K562 (cell line): Measurements from ENCODE around the gene CTBP2. TPM values are rescaled to one million over a fixed set of nuclear protein-coding genes. Genes with fewer than 3 reads are reported as not detected.

Experiments used
- ATAC-seq: fragments of 200-7000 bp; cut with Tn5 transposase; 3 replicates; pipeline ENCODE4 v1.9.1; 2020; ENCODE audit warnings: moderate library complexity
- BruUV-seq: library from RNA; stranded (reverse); fragments of 400-500 nt; replicated peaks from 2 replicates; lab custom pipeline; 2021; lab: Mats Ljungman, UMichigan
- CTCF ChIA-PET: fragments of 300-600 bp; formaldehyde crosslinking; extraction: SDS; loops from one replicate; lab custom pipeline; 2021; ENCODE audit warnings: low intra/inter-chr PET ratio; lab: Yijun Ruan, JAX
- POLR2A ChIA-PET: fragments of 300-600, 350-650 bp; sonication (Branson Sonifier 250); formaldehyde crosslinking; extraction: SDS; loops from one replicate; lab custom pipeline; 2021; ENCODE audit warnings: antibody characterized with exemption, inconsistent platforms; lab: Yijun Ruan, JAX
- DNase-seq, 4 experiments: peaks; one replicate each; pipeline versions ENCODE4 v3.0.0 to v3.0.0-alpha.2; 2011 to 2018; ENCODE audit warnings: low spot score in 3 of 4, mixed read lengths in 3 of 4; ENCODE audit errors: extremely low read depth in 1 of 4
- FAIRE-seq: peaks from 2 replicates; lab custom pipeline; 2011; peaks lifted over from hg19 to GRCh38; lab: Jason Lieb, UNC
- H2AFZ ChIP-seq: 2 replicates; pipeline ENCODE4 v1.6.0; 2011; ENCODE audit warnings: low read depth, low read length, control low read depth, inconsistent platforms
- H3K27ac ChIP-seq: fragments of 200-600 bp; 3 replicates; pipeline ENCODE4 v1.8.0; 2011; ENCODE audit warnings: low read depth, mild to moderate bottlenecking, control low read depth, inconsistent platforms, low read length, moderate library complexity, mixed read lengths; ENCODE audit errors: extremely low read depth
- H3K27me3 ChIP-seq, 2 experiments: fragments of 300-600 bp in 1 of 2; 2 replicates in 1 of 2; 3 replicates in 1 of 2; pipeline versions ENCODE4 v1.6.0 to v1.8.0; 2011; ENCODE audit warnings: inconsistent platforms in 2 of 2, low read length in 2 of 2, mild to moderate bottlenecking in 1 of 2, mixed read lengths in 1 of 2, moderate library complexity in 1 of 2; ENCODE audit not compliant: control insufficient read depth in 2 of 2, insufficient read depth in 2 of 2
- H3K36me3 ChIP-seq: fragments of 300-600 bp; 3 replicates; pipeline ENCODE4 v1.8.0; 2011; ENCODE audit warnings: mild to moderate bottlenecking, low read length, inconsistent platforms; ENCODE audit not compliant: control insufficient read depth, insufficient read depth
- H3K4me1 ChIP-seq, 2 experiments: fragments of 200-600 bp in 1 of 2; replicated peaks in 1 of 2; 2 replicates in 1 of 2; 3 replicates in 1 of 2; pipeline versions ENCODE4 v1.5.1 to v1.8.0; 2011; ENCODE audit warnings: inconsistent platforms in 2 of 2, low read length in 2 of 2, mild to moderate bottlenecking in 1 of 2, mixed read lengths in 1 of 2, moderate library complexity in 1 of 2; ENCODE audit not compliant: control insufficient read depth in 2 of 2, insufficient read depth in 2 of 2
- H3K4me2 ChIP-seq: 2 replicates; pipeline ENCODE4 v1.6.1; 2011; ENCODE audit warnings: low read length, control low read depth, inconsistent platforms, mixed read lengths; ENCODE audit not compliant: insufficient read depth
- H3K4me3 ChIP-seq: fragments of 200-600 bp; sonication (generic), shearing (Covaris generic); 2 replicates; pipeline ENCODE4 v1.5.1; 2016; ENCODE audit warnings: control low read depth, inconsistent platforms
- H3K79me2 ChIP-seq: fragments of 200-600 bp; 3 replicates; pipeline ENCODE4 v1.8.0; 2011; ENCODE audit warnings: low read length, inconsistent platforms; ENCODE audit not compliant: control insufficient read depth, insufficient read depth
- H3K9ac ChIP-seq, 2 experiments: 2 replicates each; pipeline versions ENCODE4 v1.6.0 to v1.6.1; 2011; ENCODE audit warnings: low read depth in 2 of 2, low read length in 2 of 2, control low read depth in 1 of 2, inconsistent platforms in 1 of 2, mild to moderate bottlenecking in 1 of 2, mixed read lengths in 1 of 2; ENCODE audit not compliant: insufficient read depth in 1 of 2
- H3K9me1 ChIP-seq: one replicate; pipeline ENCODE4 v1.6.0; 2011; ENCODE audit warnings: inconsistent platforms, mild to moderate bottlenecking, low read length, moderate library complexity; ENCODE audit not compliant: control insufficient read depth, insufficient read depth
- H3K9me3 ChIP-seq: replicated peaks from 2 replicates; pipeline ENCODE4 v1.5.1; 2011; ENCODE audit warnings: low read depth, low read length, inconsistent platforms; ENCODE audit not compliant: control insufficient read depth, insufficient read depth
- H4K20me1 ChIP-seq: replicated peaks from 2 replicates; pipeline ENCODE4 v1.6.1; 2011; ENCODE audit warnings: low read length, inconsistent platforms, mixed read lengths; ENCODE audit not compliant: control insufficient read depth, insufficient read depth
- CC2D1A ChIP-seq: fragments of 450-650 bp; IDR thresholded peaks from 2 replicates; pipeline ENCODE4 v1.6.1; 2017; ENCODE audit warnings: mild to moderate bottlenecking
- DLX4 ChIP-seq: fragments of 250-450 bp; sonication (Bioruptor Pico); IDR thresholded peaks from 2 replicates; pipeline ENCODE4 v1.6.1; 2021; ENCODE audit warnings: mild to moderate bottlenecking
- ELF1 ChIP-seq: fragments of 200-800 bp; sonication (Bioruptor generic); IDR thresholded peaks from 2 replicates; pipeline ENCODE4 v1.6.1; 2016; ENCODE audit warnings: missing genetic modification characterization, missing compliant biosample characterization
- GTF3C2 ChIP-seq: IDR thresholded peaks from 3 replicates; pipeline ENCODE4 v1.6.1; 2011; ENCODE audit warnings: borderline replicate concordance, mild to moderate bottlenecking, moderate library complexity; ENCODE audit not compliant: insufficient read length; ENCODE audit errors: extremely low read depth
- HDAC3 ChIP-seq: fragments of 450-650 bp; IDR thresholded peaks from 2 replicates; pipeline ENCODE4 v1.6.1; 2018; ENCODE audit warnings: borderline replicate concordance, mild to moderate bottlenecking, moderate library complexity; ENCODE audit not compliant: partially characterized antibody
- PHB2 ChIP-seq: fragments of 450-650 bp; IDR thresholded peaks from 2 replicates; pipeline ENCODE4 v1.6.1; 2017; ENCODE audit warnings: low read depth
- POLR2H ChIP-seq: IDR thresholded peaks from 2 replicates; pipeline ENCODE4 v1.6.1; 2016; ENCODE audit warnings: missing genetic modification characterization, low read depth, mild to moderate bottlenecking, control low read depth, missing compliant biosample characterization, moderate library complexity
- RBM14 ChIP-seq: fragments of 200-400 bp; formaldehyde crosslinking; IDR thresholded peaks from 2 replicates; pipeline ENCODE4 v1.6.1; 2018; ENCODE audit warnings: low read depth, mild to moderate bottlenecking, low read length, moderate library complexity, borderline replicate concordance; ENCODE audit not compliant: insufficient read depth
- ZFP91 ChIP-seq: sonication (generic); formaldehyde crosslinking; IDR thresholded peaks from 2 replicates; pipeline ENCODE4 v1.8.0; 2022; ENCODE audit warnings: mild to moderate bottlenecking, missing genetic modification reagents
- ZNF445 ChIP-seq: fragments of 250-450 bp; sonication (Bioruptor Pico); IDR thresholded peaks from 2 replicates; pipeline ENCODE4 v1.4.0; 2020; ENCODE audit warnings: low read depth, mild to moderate bottlenecking, moderate library complexity
- ZNF668 ChIP-seq: fragments of 250-450 bp; sonication (Bioruptor Pico); IDR thresholded peaks from 2 replicates; pipeline ENCODE4 v1.8.0; 2022; ENCODE audit warnings: mild to moderate bottlenecking, inconsistent platforms
- in situ Hi-C: fragments of 300-500 bp; cut with MboI; formaldehyde crosslinking; loops from 4 replicates; pipeline ENCODE4 v1.15.0; 2018; ENCODE audit warnings: inconsistent platforms, mixed read lengths
- intact Hi-C: fragments of 100-400 bp; cut with micrococcal nuclease; formaldehyde crosslinking; loops from 2 replicates; pipeline ENCODE4 v1.14.2; 2022
- polyA plus RNA-seq, 8 experiments: library from polyadenylated mRNA; depleted of rRNA in 4 of 8; stranded (reverse) in 5 of 8; unstranded in 3 of 8; fragments of >200 nt; fragmentation: Nextera tagmentation in 2 of 8; fragmentation: Illumina TruSeq in 1 of 8; extraction: Ambion mirVana in 2 of 8; extraction: Trizol in 1 of 8; gene quantifications; 2 replicates each; pipeline versions ENCODE4 v1.2.1 to v1.2.3, GENCODE V29; 2011 to 2014; ENCODE audit warnings: inconsistent platforms in 1 of 8, missing spikeins in 1 of 8
- total RNA-seq, 7 experiments: library from RNA; depleted of rRNA in 6 of 7; stranded (reverse); fragments of >200 nt in 6 of 7; fragmentation: Illumina TruSeq in 2 of 7; extraction: Trizol in 2 of 7; gene quantifications; 2 replicates each; pipeline versions ENCODE4 v1.2.1 to v1.2.3, GENCODE V29; 2011 to 2021; ENCODE audit warnings: low replicate concordance in 1 of 7

Gene CTBP2
- total and polyA plus RNA-seq, 9 of the 15 experiments (the other 6 are each of a cell fraction or from before 2014, with no cell fraction given), result 1.3 to 8.8 (median 5.1) TPM

GRCh38 chr10:125105706-125106255, 54.6 kb downstream of the CTBP2 start (continued):
- TF ChIP-seq ZNF445 (CRISPR knock-in tag) (no peak), POLR2H (tag) (no peak), RBM14 (no peak), GTF3C2 (no peak), HDAC3 (no peak)
- TF ChIP-seq, all 486 proteins: peak for 0

- ATAC-seq (no peak), FAIRE-seq (no peak), DNase-seq (no peak)
- H3K27me3 ChIP-seq, result no peaks in the 10 kb centered on the region
- ChIA-PET CTCF (no interaction called here), POLR2A (no interaction called here)
- no peak overlapping the region for H3K9ac ChIP-seq
- intact Hi-C loops (no loop called here), in situ Hi-C loops (no loop called here)
- H3K36me3 ChIP-seq, result peaks cover 52% of the 10 kb centered on the region; the same call in 2 of the 3 replicates
- no peaks in the 10 kb centered on the region for H3K9me3 ChIP-seq
- H3K4me1 ChIP-seq, result no peaks in the 10 kb centered on the region
- H3K79me2 ChIP-seq, result peaks cover 88% of the 10 kb centered on the region
- H4K20me1 ChIP-seq, result peaks cover 21% of the 10 kb centered on the region; the same call in 1 of the 2 replicates
- H3K4me2 ChIP-seq, result no peak overlapping the region
- no peak overlapping the region for H3K4me3 ChIP-seq
- TF ChIP-seq ELF1 (tag) (no peak), ZFP91 (no peak), ZNF668 (CRISPR knock-in tag) (no peak), CC2D1A (no peak), PHB2 (no peak), DLX4 (CRISPR knock-in tag) (no peak)
- H3K9me1 ChIP-seq, result peaks cover 3% of the 10 kb centered on the region
- H2AFZ ChIP-seq, result no peak overlapping the region
- BruUV-seq, result no TSS peak
- H3K27ac ChIP-seq, result no peak overlapping the region
These were observed 55.2 kb downstream of the CTBP2 start for GRCh38 chr10:125105155-125105554.
